Peyer's patch (tissue), 4 donors: Measurements from ENCODE around the gene RHEBL1. TPM values are rescaled to one million over a fixed set of nuclear protein-coding genes. Genes with fewer than 3 reads are reported as not detected.
"Not testable (repeated sequence)": the region's sequence is repeated elsewhere in the genome, so short reads cannot be mapped to it uniquely, and the experiment has no call there.

Experiments used
- DNase-seq, 3 donors: peaks; one replicate each; pipeline ENCODE4 v3.0.0-alpha.2; 2017 to 2019
- H3K27ac ChIP-seq, 4 donors: fragments of 200-600 bp; sonication (generic); one replicate each; pipeline ENCODE4 v1.5.1; 2016 to 2019
- H3K27me3 ChIP-seq, 2 donors: fragments of 200-600 bp; sonication (generic); one replicate each; pipeline ENCODE4 v1.5.1; 2019
- H3K36me3 ChIP-seq, 3 donors: fragments of 200-600 bp; sonication (generic); one replicate each; pipeline ENCODE4 v1.5.1; 2016 to 2019
- H3K4me1 ChIP-seq, 4 donors: fragments of 200-600 bp; sonication (generic); one replicate each; pipeline ENCODE4 v1.5.1; 2016 to 2019
- H3K4me3 ChIP-seq, 4 donors: fragments of 200-600 bp; sonication (generic); 1 replicate in 3 of 4; 2 replicates in 1 of 4; pipeline ENCODE4 v1.5.1; 2016 to 2019; ENCODE audit warnings: mild to moderate bottlenecking in 1 of 4
- H3K9me3 ChIP-seq, 4 donors: fragments of 200-600 bp; sonication (generic); one replicate each; pipeline ENCODE4 v1.5.1; 2016 to 2019; ENCODE audit warnings: mild to moderate bottlenecking in 1 of 4
- POLR2A ChIP-seq, 2 donors: fragments of 450-650 bp; IDR thresholded peaks; one replicate each; pipeline ENCODE4 v1.5.1; 2017; ENCODE audit warnings: antibody characterized with exemption in 2 of 2, mild to moderate bottlenecking in 2 of 2, moderate library complexity in 2 of 2
- total RNA-seq, 4 donors: library from RNA; depleted of rRNA; stranded (reverse); fragments of >200 nt; gene quantifications; one replicate each; pipeline ENCODE4 v1.1.0, GENCODE V29; 2016
- TF ChIP-seq, protein P1 (sequence below), 6 experiments: fragments of 450-650 bp in 4 of 6; fragments of 200-600 bp in 2 of 6; sonication (generic) in 1 of 6; IDR thresholded peaks; one replicate each; pipeline ENCODE4 v1.5.1; 2017 to 2019; ENCODE audit warnings: antibody characterized with exemption in 6 of 6, mild to moderate bottlenecking in 3 of 6, moderate library complexity in 1 of 6

The RHEBL1 gene
- total RNA-seq, 4 donors from 2014 or later: not detected

- Histone ChIP-seq H3K27ac (no peak overlapping the region), H3K9me3 (no peaks in the 10 kb centered on the region), H3K36me3 (no peaks in the 10 kb centered on the region), H3K4me1 (peaks cover 0 to 16% (median 2%) of the 10 kb centered on the region in 4 donors), H3K27me3 (no peaks in the 10 kb centered on the region), H3K4me3 (no peak overlapping the region)
- TF ChIP-seq POLR2A (IDR thresholded peaks at IDR 0.05): no peak
- TF ChIP-seq, protein P1, sequence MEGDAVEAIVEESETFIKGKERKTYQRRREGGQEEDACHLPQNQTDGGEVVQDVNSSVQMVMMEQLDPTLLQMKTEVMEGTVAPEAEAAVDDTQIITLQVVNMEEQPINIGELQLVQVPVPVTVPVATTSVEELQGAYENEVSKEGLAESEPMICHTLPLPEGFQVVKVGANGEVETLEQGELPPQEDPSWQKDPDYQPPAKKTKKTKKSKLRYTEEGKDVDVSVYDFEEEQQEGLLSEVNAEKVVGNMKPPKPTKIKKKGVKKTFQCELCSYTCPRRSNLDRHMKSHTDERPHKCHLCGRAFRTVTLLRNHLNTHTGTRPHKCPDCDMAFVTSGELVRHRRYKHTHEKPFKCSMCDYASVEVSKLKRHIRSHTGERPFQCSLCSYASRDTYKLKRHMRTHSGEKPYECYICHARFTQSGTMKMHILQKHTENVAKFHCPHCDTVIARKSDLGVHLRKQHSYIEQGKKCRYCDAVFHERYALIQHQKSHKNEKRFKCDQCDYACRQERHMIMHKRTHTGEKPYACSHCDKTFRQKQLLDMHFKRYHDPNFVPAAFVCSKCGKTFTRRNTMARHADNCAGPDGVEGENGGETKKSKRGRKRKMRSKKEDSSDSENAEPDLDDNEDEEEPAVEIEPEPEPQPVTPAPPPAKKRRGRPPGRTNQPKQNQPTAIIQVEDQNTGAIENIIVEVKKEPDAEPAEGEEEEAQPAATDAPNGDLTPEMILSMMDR (IDR thresholded peaks at IDR 0.05): no peak
- no peak for DNase-seq
Measured at GRCh38 chr12:49070971-49071370, 1.2 kb upstream of the RHEBL1 start.

DNA sequence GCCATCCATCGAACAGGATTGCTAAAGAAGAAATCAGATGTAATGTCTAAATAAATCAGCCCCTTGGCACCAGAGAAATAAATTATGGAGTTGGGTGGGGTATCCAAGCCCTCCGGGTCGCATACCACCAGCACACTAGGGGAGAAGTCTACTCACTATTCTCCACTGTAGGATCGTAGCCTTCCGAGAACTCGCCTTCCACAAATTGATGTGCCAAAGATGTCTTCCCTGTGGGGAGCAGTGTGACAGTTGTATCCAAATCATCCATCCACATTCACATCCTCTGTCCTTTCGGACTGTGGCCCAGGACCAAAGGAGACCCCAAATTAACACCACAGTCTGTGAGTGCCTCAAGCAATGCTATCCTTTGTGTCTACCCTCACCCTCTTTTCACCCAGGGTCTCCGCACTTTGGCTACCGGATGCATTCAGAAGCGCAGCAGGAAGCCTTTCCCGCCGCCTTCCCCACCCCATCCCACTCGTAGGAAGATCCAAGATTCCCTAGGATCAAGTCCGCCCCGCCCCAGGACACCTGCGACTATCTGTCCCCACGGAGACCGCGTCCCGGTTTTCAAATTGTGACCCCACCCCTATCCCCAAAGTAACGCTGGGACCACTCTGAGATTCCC, 786 bp downstream of the RHEBL1 start:
- TF ChIP-seq, protein P1 (IDR thresholded peaks at IDR 0.05): no peak
- no peak for TF ChIP-seq POLR2A (IDR thresholded peaks at IDR 0.05)
- peaks cover 0 to 16% (median 2%) of the 10 kb centered on the region in 4 donors for H3K4me1 ChIP-seq
- H3K27ac ChIP-seq: peak overlapping the region; percentile 56 to 85 (median 71)
- H3K4me3 ChIP-seq: peak overlapping the region; percentile 60 to 77 (median 72)
- H3K36me3 ChIP-seq: no peaks in the 10 kb centered on the region
- no peaks in the 10 kb centered on the region for H3K9me3 ChIP-seq
- no peaks in the 10 kb centered on the region for H3K27me3 ChIP-seq
- no peak for DNase-seq

- Histone ChIP-seq H3K9me3 (no peaks in the 10 kb centered on the region), H3K36me3 (no peaks in the 10 kb centered on the region)
- no peak for DNase-seq
Measured at GRCh38 chr12:49066120-49066519, 3.7 kb downstream of the RHEBL1 start.

DNA sequence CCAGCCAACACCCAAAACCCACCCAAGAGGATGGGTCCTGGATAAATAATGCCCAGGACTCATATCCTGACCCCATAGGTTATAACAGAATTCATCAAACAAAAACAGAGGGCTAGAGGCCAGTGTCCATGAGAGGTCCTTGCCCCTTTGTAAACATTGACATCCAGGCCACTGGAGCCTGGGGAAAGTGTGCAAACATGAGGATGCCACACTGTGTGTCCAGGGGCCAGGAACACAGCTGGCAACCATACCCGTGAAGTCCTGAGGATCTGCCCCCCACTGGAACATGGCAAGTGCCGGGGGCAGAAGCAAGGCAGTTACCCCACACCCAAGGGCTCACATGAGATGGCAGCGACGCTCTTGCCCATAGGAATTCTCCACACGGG, 5.0 kb downstream of the RHEBL1 start:
- no peaks in the 10 kb centered on the region for H3K9me3 ChIP-seq
- no peaks in the 10 kb centered on the region for H3K36me3 ChIP-seq
- no peak for DNase-seq
- TF ChIP-seq, protein P1 (IDR thresholded peaks at IDR 0.05): no peak
- no peak for TF ChIP-seq POLR2A (IDR thresholded peaks at IDR 0.05)
- peaks cover 0 to 15% (median 2%) of the 10 kb centered on the region in 4 donors for H3K4me1 ChIP-seq
- H3K27ac ChIP-seq: no peak overlapping the region
- H3K4me3 ChIP-seq: no peak overlapping the region
- no peaks in the 10 kb centered on the region for H3K27me3 ChIP-seq

More at GRCh38 chr12:49066120-49066519, 3.7 kb downstream of the RHEBL1 start:
- H3K27me3 ChIP-seq: no peaks in the 10 kb centered on the region
- no peak overlapping the region for H3K27ac ChIP-seq
- H3K4me3 ChIP-seq: no peak overlapping the region
- H3K4me1 ChIP-seq: peaks cover 0 to 21% (median 2%) of the 10 kb centered on the region in 4 donors
- TF ChIP-seq POLR2A (IDR thresholded peaks at IDR 0.05): no peak
- TF ChIP-seq, protein P1 (IDR thresholded peaks at IDR 0.05): no peak

DNA sequence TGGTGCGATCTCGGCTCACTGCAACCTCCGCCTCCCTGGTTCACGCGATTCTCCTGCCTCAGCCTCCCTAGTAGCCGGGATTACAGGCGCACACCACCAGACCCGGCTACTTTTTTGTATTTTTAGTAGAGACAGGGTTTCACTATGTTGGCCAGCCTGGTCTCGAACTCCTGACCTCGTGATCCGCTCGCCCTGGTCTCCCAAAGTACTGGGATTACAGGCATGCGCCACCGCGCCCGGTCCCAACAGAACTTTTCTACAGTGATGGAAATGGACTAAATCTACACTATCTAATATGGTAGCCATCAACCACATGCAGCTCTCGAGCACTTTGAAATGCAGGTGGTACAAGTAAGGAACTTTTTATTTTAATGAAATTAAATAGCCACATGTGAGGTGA, 7.9 kb downstream of the RHEBL1 start:
- H3K9me3 ChIP-seq, H3K4me3 ChIP-seq, H3K27ac ChIP-seq, H3K27me3 ChIP-seq, H3K36me3 ChIP-seq, DNase-seq: not testable (repeated sequence)
- peaks cover 0 to 25% (median 10%) of the 10 kb centered on the region in 4 donors for H3K4me1 ChIP-seq

- TF ChIP-seq, protein P1 (IDR thresholded peaks at IDR 0.05): no peak
- TF ChIP-seq POLR2A (IDR thresholded peaks at IDR 0.05): no peak
- Histone ChIP-seq H3K9me3 (no peaks in the 10 kb centered on the region), H3K4me3 (peak overlapping the region; percentile 93 to 100 (median 96)), H3K27ac (peak overlapping the region; percentile 91 to 98 (median 94)), H3K27me3 (no peaks in the 10 kb centered on the region), H3K36me3 (no peaks in the 10 kb centered on the region), H3K4me1 (peaks cover 0 to 33% (median 17%) of the 10 kb centered on the region in 4 donors)
- DNase-seq: no peak
Measured at GRCh38 chr12:49061157-49061650, 8.6 kb downstream of the RHEBL1 start.
